ENCODE data around the gene FBXW4. TPM values are rescaled to one million over a fixed set of nuclear protein-coding genes. Genes with fewer than 3 reads are reported as not detected.

Gene FBXW4
- total RNA-seq, 2 experiments from 2014 or later = 36.7 to 46.2 TPM

- H3K27ac Mint-ChIP-seq = no peak overlapping the region
- ATAC-seq = no peak
- no peaks in the 10 kb centered on the region for H3K36me3 Mint-ChIP-seq
Observed at GRCh38 chr10:101712997-101713396, 18.0 kb upstream of the FBXW4 start.

GRCh38 chr10:101710793-101711192 lies 15.8 kb upstream of the FBXW4 start:
- Mint-ChIP-seq H3K27me3 (peaks cover 45% of the 10 kb centered on the region), H3K4me3 (no peak overlapping the region), H3K4me1 (peaks cover 11% of the 10 kb centered on the region), H3K9me3 (ENCODE audit: low read depth) (no peaks in the 10 kb centered on the region), H3K36me3 (no peaks in the 10 kb centered on the region), H3K27ac (no peak overlapping the region)
- DNase-seq = no peak
- CTCF ChIA-PET = no interaction called here
- ATAC-seq = no peak

More at GRCh38 chr10:101712997-101713396, 18.0 kb upstream of the FBXW4 start:
- H3K27me3 Mint-ChIP-seq = peaks cover 32% of the 10 kb centered on the region
- peaks cover 20% of the 10 kb centered on the region for H3K4me1 Mint-ChIP-seq
- H3K4me3 Mint-ChIP-seq = no peak overlapping the region
- CTCF ChIA-PET = no interaction called here
- no peak for DNase-seq
- H3K9me3 Mint-ChIP-seq (ENCODE audit: low read depth) = no peaks in the 10 kb centered on the region

GRCh38 chr10:101710059-101710695 lies 15.2 kb upstream of the FBXW4 start:
- H3K27me3 Mint-ChIP-seq = peaks cover 51% of the 10 kb centered on the region
- no peak overlapping the region for H3K4me3 Mint-ChIP-seq
- no peak overlapping the region for H3K27ac Mint-ChIP-seq
- ATAC-seq = no peak
- H3K4me1 Mint-ChIP-seq = peaks cover 11% of the 10 kb centered on the region
- no peaks in the 10 kb centered on the region for H3K9me3 Mint-ChIP-seq (ENCODE audit: low read depth)
- no peak for DNase-seq
- H3K36me3 Mint-ChIP-seq = no peaks in the 10 kb centered on the region
- CTCF ChIA-PET = interaction anchor here (0.8 kb wide), 1 partner anchor 71 kb away, joined by 3 read pairs; no protein-coding TSS in a partner anchor

- H3K4me1 Mint-ChIP-seq = peaks cover 14% of the 10 kb centered on the region
- no peak for ATAC-seq
- no peak overlapping the region for H3K4me3 Mint-ChIP-seq
- H3K27me3 Mint-ChIP-seq = peaks cover 54% of the 10 kb centered on the region
- H3K27ac Mint-ChIP-seq = no peak overlapping the region
- CTCF ChIA-PET = interaction anchor here (0.8 kb wide), 1 partner anchor 72 kb away, joined by 3 read pairs; no protein-coding TSS in a partner anchor
- H3K9me3 Mint-ChIP-seq (ENCODE audit: low read depth) = no peaks in the 10 kb centered on the region
- no peak for DNase-seq
- H3K36me3 Mint-ChIP-seq = no peaks in the 10 kb centered on the region
Observed at GRCh38 chr10:101709359-101710058, 14.5 kb upstream of the FBXW4 start.

- peaks cover 52% of the 10 kb centered on the region for H3K27me3 Mint-ChIP-seq
- CTCF ChIA-PET = no interaction called here
- DNase-seq (no peak), ATAC-seq (no peak)
- no peak overlapping the region for H3K27ac Mint-ChIP-seq
- no peaks in the 10 kb centered on the region for H3K9me3 Mint-ChIP-seq (ENCODE audit: low read depth)
- no peak overlapping the region for H3K4me3 Mint-ChIP-seq
- H3K4me1 Mint-ChIP-seq = peaks cover 19% of the 10 kb centered on the region
- H3K36me3 Mint-ChIP-seq = no peaks in the 10 kb centered on the region
Observed at GRCh38 chr10:101708870-101709269, 13.9 kb upstream of the FBXW4 start.

GRCh38 chr10:101708073-101708472 lies 13.1 kb upstream of the FBXW4 start:
- no peak overlapping the region for H3K27ac Mint-ChIP-seq
- H3K27me3 Mint-ChIP-seq = peaks cover 47% of the 10 kb centered on the region
- H3K9me3 Mint-ChIP-seq (ENCODE audit: low read depth) = no peaks in the 10 kb centered on the region
- no peaks in the 10 kb centered on the region for H3K36me3 Mint-ChIP-seq
- DNase-seq (no peak), ATAC-seq (no peak)
- CTCF ChIA-PET = no interaction called here
- peaks cover 24% of the 10 kb centered on the region for H3K4me1 Mint-ChIP-seq
- no peak overlapping the region for H3K4me3 Mint-ChIP-seq

- ATAC-seq = no peak
- H3K4me3 Mint-ChIP-seq = no peak overlapping the region
- CTCF ChIA-PET = interaction anchor here (0.6 to 2.8 kb wide), 3 partner anchors 10 to 562 kb away, joined by 3 to 7 read pairs (median 3); no protein-coding TSS in a partner anchor
- H3K27ac Mint-ChIP-seq = no peak overlapping the region
- DNase-seq = no peak
- H3K4me1 Mint-ChIP-seq = peaks cover 31% of the 10 kb centered on the region
- H3K36me3 Mint-ChIP-seq = peaks cover 2% of the 10 kb centered on the region
- no peaks in the 10 kb centered on the region for H3K9me3 Mint-ChIP-seq (ENCODE audit: low read depth)
- H3K27me3 Mint-ChIP-seq = peaks cover 34% of the 10 kb centered on the region
Observed at GRCh38 chr10:101704331-101704730, 9.4 kb upstream of the FBXW4 start.

GRCh38 chr10:101696632-101697031 lies 1.7 kb upstream of the FBXW4 start:
- CTCF ChIA-PET = no interaction called here
- ATAC-seq (no peak), DNase-seq (no peak)
- Mint-ChIP-seq H3K4me3 (no peak overlapping the region), H3K4me1 (peaks cover 27% of the 10 kb centered on the region), H3K9me3 (ENCODE audit: low read depth) (no peaks in the 10 kb centered on the region), H3K36me3 (peaks cover 7% of the 10 kb centered on the region), H3K27me3 (no peaks in the 10 kb centered on the region), H3K27ac (no peak overlapping the region)

GRCh38 chr10:101695404-101695890 lies 477 bp upstream of the FBXW4 start:
- H3K27ac Mint-ChIP-seq = peak overlapping the region; percentile 74
- H3K9me3 Mint-ChIP-seq (ENCODE audit: low read depth) = no peaks in the 10 kb centered on the region
- peak overlapping the region; percentile 96 for H3K4me3 Mint-ChIP-seq
- H3K36me3 Mint-ChIP-seq = peaks cover 7% of the 10 kb centered on the region
- ATAC-seq (no peak), DNase-seq (no peak)
- CTCF ChIA-PET = interaction anchor here (0.7 to 1.7 kb wide), 3 partner anchors 84 to 145 kb away, joined by 3 read pairs; no protein-coding TSS in a partner anchor
- peaks cover 32% of the 10 kb centered on the region for H3K4me1 Mint-ChIP-seq
- no peaks in the 10 kb centered on the region for H3K27me3 Mint-ChIP-seq

- peak; percentile 80 for ATAC-seq
- peak; percentile 80 for DNase-seq
- Mint-ChIP-seq H3K9me3 (ENCODE audit: low read depth) (no peaks in the 10 kb centered on the region), H3K36me3 (peaks cover 7% of the 10 kb centered on the region), H3K27ac (peak overlapping the region; percentile 97), H3K4me1 (peaks cover 35% of the 10 kb centered on the region), H3K27me3 (no peaks in the 10 kb centered on the region), H3K4me3 (peak overlapping the region; percentile 96)
- CTCF ChIA-PET = interaction anchor here (0.6 to 1.4 kb wide), 2 partner anchors 11 to 87 kb away, joined by 3 read pairs; no protein-coding TSS in a partner anchor
Observed at GRCh38 chr10:101693978-101694673, 844 bp downstream of the FBXW4 start.

GRCh38 chr10:101693651-101693977 lies 1.4 kb downstream of the FBXW4 start:
- Mint-ChIP-seq H3K27me3 (no peaks in the 10 kb centered on the region), H3K36me3 (peaks cover 9% of the 10 kb centered on the region), H3K27ac (peak overlapping the region; percentile 97), H3K9me3 (ENCODE audit: low read depth) (no peaks in the 10 kb centered on the region), H3K4me1 (peaks cover 35% of the 10 kb centered on the region), H3K4me3 (peak overlapping the region; percentile 96)
- DNase-seq (no peak), ATAC-seq (peak; percentile 21)
- CTCF ChIA-PET = interaction anchor here (1.4 kb wide), 1 partner anchor 11 kb away, joined by 3 read pairs; no protein-coding TSS in a partner anchor

- no peak for ATAC-seq
- no peak overlapping the region for H3K4me3 Mint-ChIP-seq
- peaks cover 32% of the 10 kb centered on the region for H3K4me1 Mint-ChIP-seq
- no peaks in the 10 kb centered on the region for H3K27me3 Mint-ChIP-seq
- peaks cover 23% of the 10 kb centered on the region for H3K36me3 Mint-ChIP-seq
- H3K27ac Mint-ChIP-seq = no peak overlapping the region
- CTCF ChIA-PET = no interaction called here
- DNase-seq = no peak
- H3K9me3 Mint-ChIP-seq (ENCODE audit: low read depth) = no peaks in the 10 kb centered on the region
Observed at GRCh38 chr10:101691081-101691480, 3.9 kb downstream of the FBXW4 start.

- Mint-ChIP-seq H3K4me1 (peaks cover 27% of the 10 kb centered on the region), H3K9me3 (ENCODE audit: low read depth) (no peaks in the 10 kb centered on the region), H3K27ac (no peak overlapping the region), H3K4me3 (no peak overlapping the region), H3K27me3 (no peaks in the 10 kb centered on the region), H3K36me3 (peaks cover 22% of the 10 kb centered on the region)
- DNase-seq = no peak
- CTCF ChIA-PET = interaction anchor here (0.8 to 1.3 kb wide), 3 partner anchors 12 to 20 kb away, joined by 3 to 4 read pairs (median 3); no protein-coding TSS in a partner anchor
- ATAC-seq = no peak
Observed at GRCh38 chr10:101690461-101690860, 4.5 kb downstream of the FBXW4 start.

Measured in activated CD8-positive, alpha-beta memory T cell treated with anti-CD3 and anti-CD28 coated beads, Interleukin-2, amount 10 ng/mL, durations not matched to agents 7 days and 5 days (primary cell).